ENCODE data around the gene ORM2.

The ORM2 gene

DNA sequence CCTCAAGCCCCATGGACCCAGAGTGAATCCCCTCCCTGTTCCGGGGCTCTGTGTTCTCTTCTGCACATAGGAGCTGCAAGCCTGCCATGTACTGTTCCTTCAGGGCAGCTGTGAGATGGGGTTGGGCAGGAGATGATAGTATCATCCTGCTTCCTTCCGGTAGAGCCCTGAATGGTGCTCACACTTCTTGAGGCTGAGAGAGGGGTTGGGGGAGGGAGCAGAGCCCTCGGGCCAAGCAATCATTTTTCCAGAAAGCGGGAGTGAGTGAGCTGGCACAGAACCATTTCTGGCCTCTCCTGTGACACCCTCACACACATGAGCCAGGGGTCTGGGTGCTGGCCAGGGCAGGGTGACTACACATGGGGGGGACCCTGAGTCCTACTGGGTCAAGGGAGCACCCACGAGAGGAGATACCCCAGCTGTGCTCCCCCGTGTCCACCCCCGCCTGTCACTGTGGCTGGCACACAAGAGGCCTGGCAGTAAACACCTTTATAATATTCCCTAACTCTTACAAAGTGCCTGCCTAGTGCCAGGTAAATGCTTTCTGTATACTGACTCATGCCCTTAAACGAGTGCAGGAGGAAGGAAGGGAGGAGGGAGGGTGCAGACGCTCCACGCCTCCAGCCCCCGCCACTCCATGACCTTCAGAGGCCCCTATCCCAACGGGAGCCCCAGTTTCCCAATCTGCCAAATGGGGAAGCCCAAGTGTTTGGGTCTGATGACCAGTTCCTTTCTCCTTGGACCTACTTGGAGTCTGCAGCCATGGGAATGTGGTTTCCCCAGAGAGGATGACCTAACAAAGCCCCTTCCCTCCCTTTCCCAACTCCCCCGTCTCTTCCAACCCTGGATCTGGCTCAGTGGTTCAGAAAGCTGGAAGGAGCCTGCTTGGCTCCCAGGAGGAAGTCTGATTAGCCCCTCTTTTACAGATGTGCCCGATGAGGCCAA lies 42.6 kb downstream of the ORM2 start:
- no peak for DNase-seq (ENCODE audit: low read depth)

DNA sequence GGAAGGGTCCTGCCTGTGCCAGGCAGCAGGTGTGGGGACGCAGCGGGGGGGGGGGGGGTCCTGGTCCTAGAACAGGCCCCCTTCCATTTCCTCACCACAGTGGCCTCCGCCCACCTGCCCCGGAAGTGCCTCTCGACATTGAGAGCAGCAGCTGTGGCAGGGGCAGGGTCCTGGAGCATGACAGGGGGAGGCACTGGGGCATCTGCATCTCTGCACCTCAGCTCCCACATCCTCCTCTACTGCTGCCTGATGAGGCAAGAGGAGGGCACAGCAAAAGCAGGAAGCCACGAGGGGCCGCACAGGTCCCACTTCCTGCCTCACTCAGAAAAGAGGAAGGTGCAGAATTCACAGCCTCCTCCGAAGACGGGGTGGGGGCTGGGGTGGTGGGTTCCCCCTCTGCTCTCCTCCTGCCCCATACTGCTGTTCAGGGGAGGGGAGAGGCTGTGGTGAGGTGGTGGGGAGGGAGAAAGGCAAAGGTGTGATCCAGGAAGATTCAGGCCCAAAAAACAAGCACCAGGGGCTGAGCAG lies 43.3 kb downstream of the ORM2 start:
- DNase-seq (ENCODE audit: low read depth) = peak; percentile 79

DNA sequence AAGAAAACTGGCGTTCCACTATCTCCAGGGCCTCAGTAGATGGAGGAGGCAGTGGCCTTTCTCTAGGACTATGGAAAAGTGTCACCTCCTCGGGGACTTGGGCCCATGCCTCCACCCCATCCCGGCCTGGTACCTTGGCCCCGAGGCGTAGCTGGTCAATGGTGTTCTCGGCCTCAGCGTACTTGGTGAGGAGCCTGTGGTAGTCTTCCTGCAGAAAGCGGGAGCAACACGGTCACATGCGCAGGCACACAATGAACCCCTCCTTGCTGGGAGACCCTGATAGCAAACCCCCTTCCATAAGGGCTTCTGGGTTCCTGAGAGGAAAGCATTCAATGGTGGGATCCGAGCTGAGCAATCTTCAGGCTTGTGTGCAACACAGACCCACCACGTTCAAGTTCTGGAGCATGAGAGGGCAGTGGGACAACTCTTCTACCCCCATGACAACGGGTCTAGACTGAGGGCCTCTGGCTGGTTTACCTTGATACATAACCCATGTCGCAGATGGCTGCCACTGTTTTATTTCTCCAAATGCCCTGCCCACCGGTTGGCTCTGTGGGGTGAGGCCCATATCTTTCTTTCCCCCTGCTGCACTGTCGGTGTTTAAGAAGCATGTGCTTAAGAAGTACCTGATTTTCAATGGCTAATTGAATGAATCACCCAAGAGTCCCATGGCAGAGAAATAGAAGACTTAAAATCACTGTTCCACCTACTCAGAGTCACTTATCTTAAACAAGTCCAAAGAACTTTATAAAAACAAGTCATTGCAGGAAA lies 44.5 kb downstream of the ORM2 start:
- no peak for DNase-seq (ENCODE audit: low read depth)

DNA sequence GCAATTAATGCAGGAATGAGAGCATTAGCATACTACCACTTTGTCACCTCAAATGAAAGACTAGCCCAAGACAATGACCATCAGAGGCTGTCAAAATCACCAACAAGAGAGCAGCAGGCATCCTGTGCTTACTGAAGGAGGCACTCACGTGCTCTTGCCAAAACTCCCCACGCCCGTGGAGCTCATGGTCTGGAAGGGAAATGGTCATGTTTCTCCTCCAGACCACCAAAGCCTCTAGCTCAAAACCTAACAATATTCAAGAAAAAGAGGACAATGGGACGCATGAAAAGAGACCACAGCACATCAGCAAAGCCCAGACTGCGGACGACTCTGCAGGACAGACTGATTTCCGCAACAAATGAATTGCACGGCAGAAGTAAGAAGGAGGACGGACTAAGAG lies 45.3 kb downstream of the ORM2 start:
- DNase-seq (ENCODE audit: low read depth) = no peak

DNA sequence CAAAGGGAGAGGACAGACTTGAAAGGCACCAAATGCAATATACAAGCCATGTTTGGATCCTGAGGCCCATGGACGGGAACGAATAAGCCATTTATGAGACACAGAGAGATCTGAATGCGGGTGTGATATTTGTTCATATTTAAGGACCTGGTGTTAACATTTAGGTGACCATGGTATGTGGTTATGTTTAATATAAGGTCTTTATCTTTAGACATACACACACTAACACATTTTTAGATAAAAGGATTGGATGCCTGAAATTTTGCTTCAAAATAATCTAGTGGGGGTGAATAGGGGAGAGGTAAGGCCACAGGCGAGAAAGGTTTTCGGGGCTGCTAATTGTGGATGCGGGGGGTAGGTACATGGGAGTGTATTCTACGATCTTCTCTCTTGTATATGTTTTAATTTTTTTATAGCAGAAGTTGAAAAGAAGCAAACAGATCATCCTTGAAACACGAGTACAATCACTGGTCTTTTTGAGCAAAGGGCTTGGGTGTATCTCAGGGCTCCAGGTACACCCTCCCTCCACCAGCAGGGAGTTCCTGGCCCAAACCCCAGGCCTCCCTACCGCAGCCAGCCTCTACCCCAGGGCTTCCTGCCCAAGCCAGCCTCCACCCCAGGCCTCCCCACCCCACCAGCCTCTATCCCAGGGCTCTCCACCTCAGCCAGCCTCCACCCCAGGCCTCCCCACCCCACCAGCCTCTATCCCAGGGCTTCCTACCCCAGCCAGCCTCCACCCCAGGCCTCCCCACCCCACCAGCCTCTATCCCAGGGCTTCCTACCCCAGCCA lies 45.9 kb downstream of the ORM2 start:
- DNase-seq (ENCODE audit: low read depth) = no peak

DNA sequence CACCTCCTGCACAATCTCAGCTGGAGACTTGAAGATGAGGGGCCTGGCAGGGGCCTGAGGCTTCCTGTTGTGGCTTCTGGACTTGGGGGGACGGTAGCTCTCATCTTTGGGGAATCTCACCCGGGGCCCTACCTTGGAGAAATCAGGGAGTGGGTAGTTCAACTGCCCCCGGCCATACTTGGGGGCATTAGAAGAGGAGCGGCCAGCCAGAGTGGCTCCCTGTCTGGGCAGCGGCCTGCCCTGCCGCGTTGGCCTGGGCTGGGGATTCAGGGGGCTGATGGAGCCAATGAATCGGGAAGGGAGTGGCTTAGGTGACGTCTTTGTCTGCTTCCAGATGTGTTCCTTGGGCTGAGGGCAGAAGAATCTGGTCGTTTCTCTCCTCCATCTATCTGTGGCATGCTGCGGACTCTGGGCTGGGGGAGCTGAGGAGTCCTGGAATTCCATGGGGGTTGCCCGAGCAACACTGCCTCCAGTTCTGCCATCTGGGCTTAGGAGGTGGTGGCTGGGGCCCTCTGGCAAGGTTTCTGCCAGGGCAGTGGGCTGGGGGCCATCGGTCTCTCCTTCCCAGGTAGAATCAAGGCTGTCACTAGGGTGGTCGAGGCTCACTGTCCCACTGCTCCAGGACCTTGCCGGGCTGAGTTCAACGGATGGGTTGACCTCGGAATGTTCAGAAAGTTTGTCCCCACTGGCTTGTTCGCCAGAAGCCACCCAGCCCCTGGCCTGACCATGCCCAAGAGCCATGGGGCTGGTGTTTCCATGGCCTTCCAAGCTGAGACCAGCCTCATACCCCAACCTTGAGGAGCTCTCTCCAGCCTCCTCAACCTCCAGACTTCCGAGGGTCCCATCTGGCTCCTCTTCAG lies 47.1 kb downstream of the ORM2 start:
- DNase-seq (ENCODE audit: low read depth) = no peak

DNA sequence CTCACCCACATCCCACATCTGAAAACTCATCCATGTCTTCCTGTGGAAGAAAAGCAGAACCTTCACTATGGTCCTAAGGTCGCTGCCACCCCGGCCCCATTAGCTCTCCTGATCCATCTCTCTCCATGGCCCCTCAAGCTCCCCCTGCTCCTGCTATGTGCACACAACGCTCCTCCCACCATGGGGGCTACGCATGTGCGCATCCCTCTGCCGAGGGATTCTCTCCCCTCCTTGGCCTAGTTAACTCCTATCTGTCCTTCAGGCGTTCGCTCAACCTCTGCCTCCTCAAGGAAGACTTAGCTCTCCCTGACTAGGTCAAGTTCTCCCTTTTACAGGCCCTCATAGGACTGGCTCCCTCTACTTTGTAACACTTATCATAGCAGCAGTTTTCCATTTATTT lies 48.3 kb downstream of the ORM2 start:
- DNase-seq (ENCODE audit: low read depth) = no peak

DNA sequence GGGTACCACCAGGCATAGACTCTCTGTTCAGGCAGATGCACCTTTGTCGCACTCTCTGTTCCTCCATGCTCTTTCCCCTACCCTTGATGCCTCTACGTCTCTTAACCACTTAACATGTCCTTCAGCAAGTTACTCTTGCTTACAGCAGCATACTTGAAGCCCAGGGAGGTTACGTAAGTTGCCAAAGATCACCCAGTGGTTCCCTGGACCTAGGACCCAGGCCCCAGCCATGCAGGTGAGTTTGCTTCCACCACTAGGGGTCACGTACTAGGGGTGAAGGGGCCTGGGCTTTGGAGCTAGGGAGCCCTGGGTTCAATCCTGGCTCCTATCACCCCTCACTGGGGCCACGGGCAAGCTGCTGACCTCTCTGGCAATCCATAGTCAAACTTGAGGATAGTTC lies 49.2 kb downstream of the ORM2 start:
- no peak for DNase-seq (ENCODE audit: low read depth)
